ENCODE results near the gene RBPMS2.
"Not testable (repeated sequence)": the region's sequence is repeated elsewhere in the genome, so short reads cannot be mapped to it uniquely, and the experiment has no call there.

Gene RBPMS2

GRCh38 chr15:64804619-64805018, 29.2 kb upstream of the RBPMS2 start:
- H2BK12ac ChIP-seq (ENCODE audit: low read length), result no peak overlapping the region

DNA sequence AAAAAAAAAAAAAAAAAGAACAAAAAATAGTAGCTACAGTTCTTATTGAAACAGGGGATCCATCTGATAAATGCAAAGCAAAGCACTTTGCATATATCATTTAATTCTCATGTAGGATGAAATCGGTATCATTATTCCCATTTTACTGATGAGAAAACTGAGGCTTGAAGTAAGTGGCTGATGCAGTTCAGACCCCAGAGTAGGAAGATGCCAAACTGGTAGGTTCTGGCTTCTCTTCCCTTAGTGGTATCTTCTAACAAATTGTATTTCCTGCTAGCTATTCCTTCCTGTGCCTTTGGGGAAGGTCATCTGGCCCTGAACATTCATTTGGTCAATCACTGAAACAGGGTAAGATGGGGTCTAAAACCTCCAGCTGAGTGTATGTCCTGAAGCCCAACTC, 28.1 kb upstream of the RBPMS2 start:
- no peak overlapping the region for H3K4ac ChIP-seq (ENCODE audit: low read length)
- H3K4me2 ChIP-seq (ENCODE audit: insufficient read depth, low read length, poor library complexity, severe bottlenecking), result no peak overlapping the region
- no peak overlapping the region for H4K8ac ChIP-seq (ENCODE audit: low read depth, low read length)
- no peaks in the 10 kb centered on the region for H3K79me1 ChIP-seq (ENCODE audit: low read depth, low read length)
- no peak overlapping the region for H2BK15ac ChIP-seq (ENCODE audit: low read length)
- no peak overlapping the region for H4K91ac ChIP-seq (ENCODE audit: low read depth, low read length, poor library complexity)
- H3K4me1 ChIP-seq (ENCODE audit: control insufficient read depth in 2 of 2, insufficient read depth in 1 of 2, low read depth in 1 of 2, low read length in 2 of 2), result peaks cover 15 to 16% of the 10 kb centered on the region in 2 donors
- H2BK120ac ChIP-seq (ENCODE audit: low read depth, low read length), result no peak overlapping the region
- no peak overlapping the region for H3K27ac ChIP-seq (replicated peaks; ENCODE audit: low read length)
- no peaks in the 10 kb centered on the region for H3K36me3 ChIP-seq (replicated peaks in 1 of 2; ENCODE audit: control insufficient read depth in 2 of 2, insufficient read depth in 2 of 2, low read length in 2 of 2)
- no peak for DNase-seq (ENCODE audit: low spot score)
- no peak overlapping the region for H3K23ac ChIP-seq (ENCODE audit: low read depth, low read length, poor library complexity)
- H3K27me3 ChIP-seq (ENCODE audit: control insufficient read depth in 3 of 3, insufficient read depth in 3 of 3, low read depth in 1 of 3, low read length in 3 of 3), result no peaks in the 10 kb centered on the region
- no peak overlapping the region for H2AK5ac ChIP-seq (ENCODE audit: low read depth, low read length)
- no peak overlapping the region for H3K9ac ChIP-seq (ENCODE audit: low read depth, low read length, poor library complexity)
- no peak overlapping the region for H2AFZ ChIP-seq (ENCODE audit: low read length)
- WGBS, 2 donors (ENCODE audit: extremely low coverage in 2 of 2, insufficient read length in 2 of 2, insufficient replicate concordance in 1 of 2), result no CpG with 5 or more reads among the region's 1 CpG
- H3K14ac ChIP-seq (ENCODE audit: low read length), result no peak overlapping the region
- no peak overlapping the region for H3K4me3 ChIP-seq (ENCODE audit: low read length in 2 of 2)
- H3K9me3 ChIP-seq (replicated peaks in 1 of 2; ENCODE audit: control insufficient read depth in 2 of 2, insufficient read depth in 1 of 2, low read depth in 1 of 2, low read length in 2 of 2), result no peaks in the 10 kb centered on the region
- no peak overlapping the region for H2BK5ac ChIP-seq (ENCODE audit: low read length)
- H3K18ac ChIP-seq (ENCODE audit: low read length), result no peak overlapping the region
- no peak overlapping the region for H2BK12ac ChIP-seq (ENCODE audit: low read length)

More at GRCh38 chr15:64804619-64805018, 29.2 kb upstream of the RBPMS2 start:
- no peaks in the 10 kb centered on the region for H3K9me3 ChIP-seq (replicated peaks in 1 of 2; ENCODE audit: control insufficient read depth in 2 of 2, insufficient read depth in 1 of 2, low read depth in 1 of 2, low read length in 2 of 2)
- H3K27ac ChIP-seq (replicated peaks; ENCODE audit: low read length), result no peak overlapping the region
- WGBS, 2 donors (ENCODE audit: extremely low coverage in 2 of 2, insufficient read length in 2 of 2, insufficient replicate concordance in 1 of 2), result no CpG with 5 or more reads among the region's 2 CpGs
- H3K4me2 ChIP-seq (ENCODE audit: insufficient read depth, low read length, poor library complexity, severe bottlenecking), result no peak overlapping the region
- no peaks in the 10 kb centered on the region for H3K36me3 ChIP-seq (replicated peaks in 1 of 2; ENCODE audit: control insufficient read depth in 2 of 2, insufficient read depth in 2 of 2, low read length in 2 of 2)
- H2AFZ ChIP-seq (ENCODE audit: low read length), result no peak overlapping the region
- no peaks in the 10 kb centered on the region for H3K27me3 ChIP-seq (ENCODE audit: control insufficient read depth in 3 of 3, insufficient read depth in 3 of 3, low read depth in 1 of 3, low read length in 3 of 3)
- H3K23ac ChIP-seq (ENCODE audit: low read depth, low read length, poor library complexity), result no peak overlapping the region
- no peak overlapping the region for H3K4ac ChIP-seq (ENCODE audit: low read length)
- no peak overlapping the region for H2AK5ac ChIP-seq (ENCODE audit: low read depth, low read length)
- no peak for DNase-seq (ENCODE audit: low spot score)
- peak overlapping the region; percentile 65 for H3K18ac ChIP-seq (ENCODE audit: low read length)
- H3K14ac ChIP-seq (ENCODE audit: low read length), result no peak overlapping the region
- H3K79me1 ChIP-seq (ENCODE audit: low read depth, low read length), result no peaks in the 10 kb centered on the region
- no peak overlapping the region for H3K9ac ChIP-seq (ENCODE audit: low read depth, low read length, poor library complexity)
- H3K4me3 ChIP-seq (ENCODE audit: low read length in 2 of 2), result no peak overlapping the region
- no peak overlapping the region for H4K91ac ChIP-seq (ENCODE audit: low read depth, low read length, poor library complexity)
- no peak overlapping the region for H2BK5ac ChIP-seq (ENCODE audit: low read length)
- peaks cover 16 to 22% of the 10 kb centered on the region in 2 donors for H3K4me1 ChIP-seq (ENCODE audit: control insufficient read depth in 2 of 2, insufficient read depth in 1 of 2, low read depth in 1 of 2, low read length in 2 of 2)
- H2BK120ac ChIP-seq (ENCODE audit: low read depth, low read length), result no peak overlapping the region
- H4K8ac ChIP-seq (ENCODE audit: low read depth, low read length), result no peak overlapping the region
- peak overlapping the region; percentile 76 for H2BK15ac ChIP-seq (ENCODE audit: low read length)

- Histone ChIP-seq H3K4me2 (ENCODE audit: insufficient read depth, low read length, poor library complexity, severe bottlenecking) (no peak overlapping the region), H3K36me3 (replicated peaks in 1 of 2; ENCODE audit: control insufficient read depth in 2 of 2, insufficient read depth in 2 of 2, low read length in 2 of 2) (no peaks in the 10 kb centered on the region), H3K79me1 (ENCODE audit: low read depth, low read length) (no peaks in the 10 kb centered on the region), H2AFZ (ENCODE audit: low read length) (no peak overlapping the region), H2BK12ac (ENCODE audit: low read length) (no peak overlapping the region), H3K9me3 (replicated peaks in 1 of 2; ENCODE audit: control insufficient read depth in 2 of 2, insufficient read depth in 1 of 2, low read depth in 1 of 2, low read length in 2 of 2) (no peaks in the 10 kb centered on the region), H3K4ac (ENCODE audit: low read length) (no peak overlapping the region), H3K14ac (ENCODE audit: low read length) (no peak overlapping the region), H3K27me3 (ENCODE audit: control insufficient read depth in 3 of 3, insufficient read depth in 3 of 3, low read depth in 1 of 3, low read length in 3 of 3) (no peaks in the 10 kb centered on the region), H3K4me3 (ENCODE audit: low read length in 2 of 2) (no peak overlapping the region), H2BK5ac (ENCODE audit: low read length) (no peak overlapping the region), H2BK15ac (ENCODE audit: low read length) (no peak overlapping the region), H2BK120ac (ENCODE audit: low read depth, low read length) (no peak overlapping the region), H2AK5ac (ENCODE audit: low read depth, low read length) (no peak overlapping the region), H3K27ac (replicated peaks; ENCODE audit: low read length) (no peak overlapping the region), H3K9ac (ENCODE audit: low read depth, low read length, poor library complexity) (no peak overlapping the region), H3K18ac (ENCODE audit: low read length) (no peak overlapping the region), H4K91ac (ENCODE audit: low read depth, low read length, poor library complexity) (no peak overlapping the region), H3K23ac (ENCODE audit: low read depth, low read length, poor library complexity) (no peak overlapping the region), H4K8ac (ENCODE audit: low read depth, low read length) (no peak overlapping the region), H3K4me1 (ENCODE audit: control insufficient read depth in 2 of 2, insufficient read depth in 1 of 2, low read depth in 1 of 2, low read length in 2 of 2) (peaks cover 0 to 4% of the 10 kb centered on the region in 2 donors)
- no CpG with 5 or more reads among the region's 2 CpGs for WGBS, 2 donors (ENCODE audit: extremely low coverage in 2 of 2, insufficient read length in 2 of 2, insufficient replicate concordance in 1 of 2)
- no peak for DNase-seq (ENCODE audit: low spot score)
Measured at GRCh38 chr15:64800476-64800875, 25.1 kb upstream of the RBPMS2 start.

GRCh38 chr15:64798905-64799304, 23.5 kb upstream of the RBPMS2 start:
- H3K79me1 ChIP-seq (ENCODE audit: low read depth, low read length); H3K4me3 ChIP-seq (ENCODE audit: low read length in 2 of 2); H3K23ac ChIP-seq (ENCODE audit: low read depth, low read length, poor library complexity); H2BK5ac ChIP-seq (ENCODE audit: low read length); H4K91ac ChIP-seq (ENCODE audit: low read depth, low read length, poor library complexity); H3K4ac ChIP-seq (ENCODE audit: low read length); H3K36me3 ChIP-seq (replicated peaks in 1 of 2; ENCODE audit: control insufficient read depth in 2 of 2, insufficient read depth in 2 of 2, low read length in 2 of 2); H4K8ac ChIP-seq (ENCODE audit: low read depth, low read length); H3K4me2 ChIP-seq (ENCODE audit: insufficient read depth, low read length, poor library complexity, severe bottlenecking); H2BK12ac ChIP-seq (ENCODE audit: low read length); H3K18ac ChIP-seq (ENCODE audit: low read length); H3K9ac ChIP-seq (ENCODE audit: low read depth, low read length, poor library complexity); H3K14ac ChIP-seq (ENCODE audit: low read length); H2BK120ac ChIP-seq (ENCODE audit: low read depth, low read length); H3K27me3 ChIP-seq (ENCODE audit: control insufficient read depth in 3 of 3, insufficient read depth in 3 of 3, low read depth in 1 of 3, low read length in 3 of 3); H2AK5ac ChIP-seq (ENCODE audit: low read depth, low read length); H3K9me3 ChIP-seq (replicated peaks in 1 of 2; ENCODE audit: control insufficient read depth in 2 of 2, insufficient read depth in 1 of 2, low read depth in 1 of 2, low read length in 2 of 2); H2AFZ ChIP-seq (ENCODE audit: low read length); H3K27ac ChIP-seq (replicated peaks; ENCODE audit: low read length); DNase-seq (ENCODE audit: low spot score); H3K4me1 ChIP-seq (ENCODE audit: control insufficient read depth in 2 of 2, insufficient read depth in 1 of 2, low read depth in 1 of 2, low read length in 2 of 2); H2BK15ac ChIP-seq (ENCODE audit: low read length): not testable (repeated sequence)
- no CpG with 5 or more reads among the region's 29 CpGs for WGBS, 2 donors (ENCODE audit: extremely low coverage in 2 of 2, insufficient read length in 2 of 2, insufficient replicate concordance in 1 of 2)

Measured in neuronal stem cell (in vitro differentiated cells).